Small intestine (tissue), 7 donors: ENCODE data around the gene SLC22A31. TPM values are rescaled to one million over a fixed set of nuclear protein-coding genes. Genes with fewer than 3 reads are reported as not detected.

Experiments
- DNase-seq, 2 donors: peaks; one replicate each; pipeline versions ENCODE4 v3.0.0 to v3.0.0-alpha.2; 2013
- FAIRE-seq: peaks from 2 replicates; lab custom pipeline; 2012; peaks lifted over from hg19 to GRCh38; lab: Jason Lieb, UNC
- H3K27ac ChIP-seq, 3 donors: one replicate each; pipeline ENCODE4 v1.5.1; 2013; ENCODE audit warnings: low read length in 2 of 3, mild to moderate bottlenecking in 2 of 3, control low read depth in 1 of 3, inconsistent platforms in 1 of 3, low read depth in 1 of 3, moderate library complexity in 1 of 3
- H3K27me3 ChIP-seq, 3 donors: one replicate each; pipeline ENCODE4 v1.6.1; 2013; ENCODE audit warnings: low read length in 3 of 3, inconsistent platforms in 1 of 3; ENCODE audit not compliant: control insufficient read depth in 3 of 3, insufficient read depth in 3 of 3
- H3K36me3 ChIP-seq, 3 donors: one replicate each; pipeline ENCODE4 v1.6.1; 2013; ENCODE audit warnings: low read length in 3 of 3, inconsistent platforms in 1 of 3, low read depth in 1 of 3, mild to moderate bottlenecking in 1 of 3, moderate library complexity in 1 of 3; ENCODE audit not compliant: control insufficient read depth in 3 of 3, insufficient read depth in 2 of 3
- H3K4me1 ChIP-seq, 3 donors: one replicate each; pipeline ENCODE4 v1.6.1; 2013; ENCODE audit warnings: low read length in 2 of 3, inconsistent platforms in 1 of 3, low read depth in 1 of 3, mild to moderate bottlenecking in 1 of 3, moderate library complexity in 1 of 3; ENCODE audit not compliant: control insufficient read depth in 3 of 3, insufficient read depth in 2 of 3
- H3K4me3 ChIP-seq, 3 donors: one replicate each; pipeline ENCODE4 v1.5.1; 2013; ENCODE audit warnings: low read length in 3 of 3, control low read depth in 1 of 3, inconsistent platforms in 1 of 3, low read depth in 1 of 3, mild to moderate bottlenecking in 1 of 3, moderate library complexity in 1 of 3
- H3K9me3 ChIP-seq, 2 donors: one replicate each; pipeline ENCODE4 v1.6.1; 2013; ENCODE audit warnings: low read depth in 1 of 2, low read length in 1 of 2; ENCODE audit not compliant: control insufficient read depth in 2 of 2, insufficient read depth in 1 of 2
- WGBS, 3 donors: extraction: QIAGEN DNeasy Blood & Tissue Kit; methylation state at CpG; one replicate each; pipeline ENCODE4 v1.1.7; 2013; 5-methylcytosine and 5-hydroxymethylcytosine counted together
- polyA plus RNA-seq, 4 donors: library from polyadenylated mRNA; stranded (reverse) in 3 of 4; unstranded in 1 of 4; fragments of 200-250 nt in 3 of 4; fragments of 120-200 nt in 1 of 4; gene quantifications; one replicate each; pipeline versions ENCODE4 v1.2.1 to v1.2.3, GENCODE V29; 2013
- donor health status: healthy with polysubstance abuse.
- donor health status: control.
- donor health status: control.
- donor health status: Bipolar disorder and iron deficiency.
- donor health status: healthy.

The SLC22A31 gene
- polyA plus RNA-seq, 4 donors: 0.67 to 4.7 (median 1.8) TPM

- Histone ChIP-seq H3K4me1 (no peaks in the 10 kb centered on the region), H3K27ac (no peak overlapping the region), H3K36me3 (no peaks in the 10 kb centered on the region), H3K9me3 (no peaks in the 10 kb centered on the region), H3K27me3 (peaks cover 0 to 13% (median 0%) of the 10 kb centered on the region in 3 donors), H3K4me3 (no peak overlapping the region)
- no peak for FAIRE-seq
- 20 to 41% (median 27%) methylated on average over 13 of the region's 13 CpGs for WGBS, 3 donors
- no peak for DNase-seq
Observed at GRCh38 chr16:89183463-89183862, 16.9 kb downstream of the SLC22A31 start.

DNA sequence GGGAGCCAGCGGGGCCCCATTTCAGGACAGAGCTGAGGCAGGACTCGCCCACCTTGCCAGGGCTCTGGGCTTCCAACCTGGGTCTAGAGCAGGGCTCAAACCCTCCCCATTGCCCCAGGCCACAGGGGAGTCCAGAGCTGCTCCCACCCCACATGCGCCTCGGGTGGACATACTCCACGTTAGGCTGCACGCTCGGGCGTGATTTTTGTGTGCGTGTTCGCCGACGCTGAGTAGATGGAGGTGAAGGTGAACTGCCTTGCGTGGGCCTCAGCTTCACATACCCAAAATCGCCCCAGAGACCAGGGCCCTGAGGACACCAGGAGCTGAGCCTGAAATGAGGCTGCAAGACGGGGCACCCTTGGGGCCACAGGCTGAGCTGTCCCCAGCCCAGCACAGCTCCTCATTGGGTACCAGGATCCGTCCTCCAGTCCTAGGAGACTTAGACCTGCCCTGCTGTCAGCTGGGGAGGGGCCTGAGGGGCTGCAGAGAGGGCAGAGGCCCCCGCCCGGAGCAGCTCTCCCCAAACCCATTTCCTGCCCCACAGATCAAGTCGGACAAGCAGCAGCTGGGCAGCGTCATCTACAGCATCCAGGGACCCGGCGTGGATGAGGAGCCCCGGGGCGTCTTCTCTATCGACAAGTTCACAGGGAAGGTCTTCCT is 20.6 kb downstream of the SLC22A31 start:
- WGBS, 3 donors: 83 to 84% (median 84%) methylated on average over 21 to 25 of the region's 25 CpGs
- Histone ChIP-seq H3K27me3 (peaks cover 0 to 15% (median 0%) of the 10 kb centered on the region in 3 donors), H3K36me3 (no peaks in the 10 kb centered on the region), H3K9me3 (no peaks in the 10 kb centered on the region), H3K27ac (no peak overlapping the region), H3K4me1 (no peaks in the 10 kb centered on the region), H3K4me3 (no peak overlapping the region)
- FAIRE-seq: no peak
- no peak for DNase-seq

DNA sequence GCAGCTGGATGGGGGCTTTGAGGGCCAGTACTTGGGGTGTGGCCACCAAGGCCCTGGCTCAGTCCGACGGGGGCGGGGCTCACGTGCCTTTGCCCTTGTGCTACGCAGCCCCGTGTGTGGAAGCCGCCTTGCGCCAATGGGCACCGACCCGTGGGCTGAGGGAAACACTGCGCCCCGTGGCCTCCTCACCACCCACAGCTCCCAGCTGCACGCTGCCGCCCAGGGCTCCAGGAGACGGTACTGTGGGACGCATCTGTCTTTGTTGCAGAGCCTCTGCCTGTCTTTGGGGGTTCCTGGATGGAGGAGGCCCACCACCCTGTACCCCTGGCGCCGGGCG is 21.2 kb downstream of the SLC22A31 start:
- Histone ChIP-seq H3K36me3 (no peaks in the 10 kb centered on the region), H3K27me3 (peaks cover 0 to 16% (median 0%) of the 10 kb centered on the region in 3 donors), H3K9me3 (no peaks in the 10 kb centered on the region), H3K4me3 (no peak overlapping the region), H3K27ac (no peak overlapping the region), H3K4me1 (no peaks in the 10 kb centered on the region)
- WGBS, 3 donors: 71 to 88% (median 78%) methylated on average over 15 to 19 of the region's 19 CpGs
- DNase-seq: no peak
- no peak for FAIRE-seq

DNA sequence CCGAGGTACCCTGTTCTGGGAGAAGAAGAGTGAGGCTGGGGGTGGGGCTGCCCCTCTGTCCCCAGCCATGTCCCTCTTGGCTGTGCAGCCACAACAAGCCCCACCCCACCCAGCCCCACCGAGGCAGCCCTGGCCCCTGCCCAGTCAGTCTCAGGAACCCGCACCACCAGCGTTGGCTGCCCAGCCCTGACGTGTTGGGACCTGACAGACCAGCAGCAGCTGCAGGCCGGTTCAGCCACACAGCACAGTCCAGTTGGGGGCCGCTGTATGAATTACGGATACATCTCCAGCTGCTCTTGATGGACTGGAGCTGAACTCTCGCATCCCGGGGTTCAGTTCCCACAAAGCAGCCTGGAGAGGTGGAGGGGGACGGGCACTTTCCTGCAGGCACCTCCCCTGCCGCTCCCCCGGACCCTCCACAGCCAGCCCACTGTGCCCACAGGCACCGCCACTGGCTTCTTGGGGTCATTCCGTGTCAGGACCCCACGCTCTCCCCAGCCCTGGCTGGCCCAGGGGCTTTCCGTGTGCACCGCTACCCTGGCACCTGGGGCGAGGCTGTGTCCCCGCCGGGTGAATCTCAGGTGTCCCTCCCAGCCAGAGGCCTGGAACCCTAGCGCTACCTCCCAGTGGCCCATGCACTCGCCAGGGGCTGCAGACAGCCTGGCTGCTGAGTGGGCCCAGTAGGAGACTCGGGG is 21.7 kb downstream of the SLC22A31 start:
- no peak for FAIRE-seq
- H3K4me1 ChIP-seq: no peaks in the 10 kb centered on the region
- no peaks in the 10 kb centered on the region for H3K9me3 ChIP-seq
- H3K27me3 ChIP-seq: peaks cover 0 to 16% (median 0%) of the 10 kb centered on the region in 3 donors
- H3K27ac ChIP-seq: no peak overlapping the region
- no peak overlapping the region for H3K4me3 ChIP-seq
- DNase-seq: no peak
- WGBS, 3 donors: 59 to 76% (median 71%) methylated on average over 23 to 24 of the region's 24 CpGs
- H3K36me3 ChIP-seq: no peaks in the 10 kb centered on the region

DNA sequence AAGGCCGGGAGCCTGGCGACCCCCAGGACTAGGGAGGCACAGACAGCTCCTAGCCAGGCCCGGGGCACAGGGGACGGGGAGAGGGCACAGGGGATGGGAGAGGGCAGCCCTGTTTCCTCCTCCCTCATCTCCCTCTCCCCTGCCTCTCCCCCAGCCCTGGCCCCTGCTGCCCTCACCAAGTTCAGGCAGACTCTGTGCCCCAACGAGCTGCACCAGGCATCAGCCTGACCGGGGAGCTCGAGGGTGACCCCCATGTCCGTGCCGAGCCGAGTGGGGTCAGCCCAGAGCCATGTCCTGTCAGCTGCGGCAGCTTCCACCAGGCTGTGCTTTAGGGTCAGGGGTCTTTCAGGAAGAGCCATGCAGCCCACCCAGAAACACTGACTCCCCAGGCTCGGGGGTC is 22.8 kb downstream of the SLC22A31 start:
- Histone ChIP-seq H3K27ac (no peak overlapping the region), H3K4me1 (peaks cover 0 to under 1% (median 0%) of the 10 kb centered on the region in 3 donors), H3K36me3 (no peaks in the 10 kb centered on the region), H3K4me3 (no peak overlapping the region), H3K9me3 (no peaks in the 10 kb centered on the region), H3K27me3 (peaks cover 0 to 22% (median 0%) of the 10 kb centered on the region in 3 donors)
- no peak for FAIRE-seq
- no peak for DNase-seq
- WGBS, 3 donors: 65 to 77% (median 68%) methylated on average over 9 to 12 of the region's 12 CpGs

DNA sequence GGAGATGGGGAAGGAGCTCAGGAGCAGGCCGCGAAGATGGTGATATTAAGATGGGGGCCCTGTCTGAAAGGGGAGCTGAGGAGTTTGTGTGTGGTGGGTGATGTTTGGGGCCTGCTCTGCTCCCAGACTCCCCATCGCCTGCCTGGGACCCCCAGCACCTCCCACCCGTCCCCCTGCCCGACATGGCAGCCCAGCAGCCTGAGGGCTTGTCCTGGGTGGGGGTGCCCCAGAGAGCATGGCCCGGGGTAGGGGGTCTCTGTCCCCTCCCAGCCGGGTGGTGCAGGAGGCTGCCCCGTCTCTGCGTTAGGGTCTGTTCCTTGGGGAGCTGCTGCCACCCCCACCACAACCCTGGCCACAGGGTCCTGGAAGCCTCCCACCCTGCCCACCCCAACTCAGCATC is 23.6 kb downstream of the SLC22A31 start:
- no peak for FAIRE-seq
- 63 to 92% (median 89%) methylated on average over 6 to 9 of the region's 9 CpGs for WGBS, 3 donors

GRCh38 chr16:89176147-89176690 is 24.1 kb downstream of the SLC22A31 start:
- no peak overlapping the region for H3K27ac ChIP-seq
- no peak for DNase-seq
- 64 to 85% (median 68%) methylated on average over 25 to 27 of the region's 27 CpGs for WGBS, 3 donors

More for the DNA sequence above, 23.6 kb downstream of the SLC22A31 start:
- Histone ChIP-seq H3K27me3 (peaks cover 0 to 29% (median 0%) of the 10 kb centered on the region in 3 donors), H3K27ac (no peak overlapping the region), H3K4me1 (peaks cover 0 to 7% (median 0%) of the 10 kb centered on the region in 3 donors), H3K9me3 (no peaks in the 10 kb centered on the region), H3K36me3 (no peaks in the 10 kb centered on the region), H3K4me3 (no peak overlapping the region)
- no peak for DNase-seq

GRCh38 chr16:89175280-89176146 is 24.8 kb downstream of the SLC22A31 start:
- Histone ChIP-seq H3K9me3 (no peaks in the 10 kb centered on the region), H3K36me3 (no peaks in the 10 kb centered on the region), H3K27ac (no peak overlapping the region), H3K27me3 (peaks cover 0 to 37% (median 0%) of the 10 kb centered on the region in 3 donors), H3K4me1 (peaks cover 0 to 15% (median 2%) of the 10 kb centered on the region in 3 donors), H3K4me3 (no peak overlapping the region)
- WGBS, 3 donors: 49 to 60% (median 54%) methylated on average over 18 to 20 of the region's 20 CpGs
- no peak for FAIRE-seq
- no peak for DNase-seq

More at GRCh38 chr16:89176147-89176690, 24.1 kb downstream of the SLC22A31 start:
- Histone ChIP-seq H3K4me3 (no peak overlapping the region), H3K4me1 (peaks cover 0 to 8% (median 0%) of the 10 kb centered on the region in 3 donors), H3K27me3 (peaks cover 0 to 31% (median 0%) of the 10 kb centered on the region in 3 donors), H3K9me3 (no peaks in the 10 kb centered on the region), H3K36me3 (no peaks in the 10 kb centered on the region)
- no peak for FAIRE-seq
